ENCODE measurements around the gene LDLR.

GRCh38 chr19:11091703-11092153, 2.5 kb downstream of the LDLR start:
- TF ChIP-seq CTCF (IDR thresholded peaks at IDR 0.05): no peak
- no peak for TF ChIP-seq POLR2A (IDR thresholded peaks at IDR 0.05)

Measured in heart left ventricle (tissue), 13 donors.